ENCODE measurements around the gene ANTXRL.
"Not testable (repeated sequence)": the region's sequence is repeated elsewhere in the genome, so short reads cannot be mapped to it uniquely, and the experiment has no call there.

The ANTXRL gene

GRCh38 chr10:46296641-46297141 lies 9.9 kb downstream of the ANTXRL start:
- no peak overlapping the region for H3K4me3 ChIP-seq (ENCODE audit: low read depth, low read length)
- DNase-seq (ENCODE audit: low read depth) = no peak
- in situ Hi-C loops (cut with HindIII; ENCODE audit: low sequenced_read_pairs) = no loop called here
- TF ChIP-seq CTCF (IDR thresholded peaks at IDR 0.05; ENCODE audit: low read depth, low read length, missing control alignments) = no peak

GRCh38 chr10:46297406-46298204 lies 10.8 kb downstream of the ANTXRL start:
- in situ Hi-C loops (cut with HindIII; ENCODE audit: low sequenced_read_pairs) = no loop called here
- DNase-seq (ENCODE audit: low read depth) = no peak
- H3K4me3 ChIP-seq (ENCODE audit: low read depth, low read length) = no peak overlapping the region
- TF ChIP-seq CTCF (IDR thresholded peaks at IDR 0.05; ENCODE audit: low read depth, low read length, missing control alignments) = no peak

GRCh38 chr10:46298477-46299285 lies 11.9 kb downstream of the ANTXRL start:
- in situ Hi-C loops (cut with HindIII; ENCODE audit: low sequenced_read_pairs) = no loop called here
- no peak overlapping the region for H3K4me3 ChIP-seq (ENCODE audit: low read depth, low read length)
- DNase-seq (ENCODE audit: low read depth) = no peak
- no peak for TF ChIP-seq CTCF (IDR thresholded peaks at IDR 0.05; ENCODE audit: low read depth, low read length, missing control alignments)

GRCh38 chr10:46299286-46299535 lies 12.4 kb downstream of the ANTXRL start:
- no peak for TF ChIP-seq CTCF (IDR thresholded peaks at IDR 0.05; ENCODE audit: low read depth, low read length, missing control alignments)
- in situ Hi-C loops (cut with HindIII; ENCODE audit: low sequenced_read_pairs) = no loop called here
- H3K4me3 ChIP-seq (ENCODE audit: low read depth, low read length) = no peak overlapping the region

GRCh38 chr10:46299536-46300369 lies 13.0 kb downstream of the ANTXRL start:
- no peak for TF ChIP-seq CTCF (IDR thresholded peaks at IDR 0.05; ENCODE audit: low read depth, low read length, missing control alignments)
- in situ Hi-C loops (cut with HindIII; ENCODE audit: low sequenced_read_pairs) = no loop called here
- DNase-seq (ENCODE audit: low read depth) = no peak
- no peak overlapping the region for H3K4me3 ChIP-seq (ENCODE audit: low read depth, low read length)

More at GRCh38 chr10:46299286-46299535, 12.4 kb downstream of the ANTXRL start:
- no peak for DNase-seq (ENCODE audit: low read depth)

- in situ Hi-C loops (cut with HindIII; ENCODE audit: low sequenced_read_pairs); DNase-seq (ENCODE audit: low read depth); H3K4me3 ChIP-seq (ENCODE audit: low read depth, low read length): not testable (repeated sequence)
Observed at GRCh38 chr10:46300370-46300711, 13.5 kb downstream of the ANTXRL start.
